ENCODE data around the gene PXN. TPM values are rescaled to one million over a fixed set of nuclear protein-coding genes. Genes with fewer than 3 reads are reported as not detected.

The PXN gene
- total RNA-seq, 4 donors from 2014 or later, result 54.1 to 93.1 (median 65.0) TPM

DNA sequence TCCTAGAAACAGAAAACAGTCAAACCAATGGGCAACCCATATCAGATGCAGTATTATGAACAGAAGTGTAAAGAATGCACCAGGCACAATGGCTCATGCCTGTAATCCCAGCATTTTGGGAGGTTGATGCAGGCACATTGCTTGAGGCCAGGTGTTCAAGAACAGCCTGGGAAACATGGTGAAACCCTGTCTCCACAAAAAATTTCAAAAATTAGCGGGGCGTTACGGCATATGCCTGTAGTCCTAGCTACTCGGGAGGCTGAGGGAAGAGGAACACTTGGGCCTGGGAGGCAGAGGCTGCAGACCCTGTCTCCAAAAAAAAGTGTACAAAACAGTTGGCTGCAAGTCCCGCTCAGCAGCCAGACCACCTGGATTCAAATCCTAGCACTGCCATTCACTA lies 4.9 kb downstream of the PXN start:
- TF ChIP-seq, protein P1, sequence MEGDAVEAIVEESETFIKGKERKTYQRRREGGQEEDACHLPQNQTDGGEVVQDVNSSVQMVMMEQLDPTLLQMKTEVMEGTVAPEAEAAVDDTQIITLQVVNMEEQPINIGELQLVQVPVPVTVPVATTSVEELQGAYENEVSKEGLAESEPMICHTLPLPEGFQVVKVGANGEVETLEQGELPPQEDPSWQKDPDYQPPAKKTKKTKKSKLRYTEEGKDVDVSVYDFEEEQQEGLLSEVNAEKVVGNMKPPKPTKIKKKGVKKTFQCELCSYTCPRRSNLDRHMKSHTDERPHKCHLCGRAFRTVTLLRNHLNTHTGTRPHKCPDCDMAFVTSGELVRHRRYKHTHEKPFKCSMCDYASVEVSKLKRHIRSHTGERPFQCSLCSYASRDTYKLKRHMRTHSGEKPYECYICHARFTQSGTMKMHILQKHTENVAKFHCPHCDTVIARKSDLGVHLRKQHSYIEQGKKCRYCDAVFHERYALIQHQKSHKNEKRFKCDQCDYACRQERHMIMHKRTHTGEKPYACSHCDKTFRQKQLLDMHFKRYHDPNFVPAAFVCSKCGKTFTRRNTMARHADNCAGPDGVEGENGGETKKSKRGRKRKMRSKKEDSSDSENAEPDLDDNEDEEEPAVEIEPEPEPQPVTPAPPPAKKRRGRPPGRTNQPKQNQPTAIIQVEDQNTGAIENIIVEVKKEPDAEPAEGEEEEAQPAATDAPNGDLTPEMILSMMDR (IDR thresholded peaks at IDR 0.05; ENCODE audit: low read depth), result no peak

DNA sequence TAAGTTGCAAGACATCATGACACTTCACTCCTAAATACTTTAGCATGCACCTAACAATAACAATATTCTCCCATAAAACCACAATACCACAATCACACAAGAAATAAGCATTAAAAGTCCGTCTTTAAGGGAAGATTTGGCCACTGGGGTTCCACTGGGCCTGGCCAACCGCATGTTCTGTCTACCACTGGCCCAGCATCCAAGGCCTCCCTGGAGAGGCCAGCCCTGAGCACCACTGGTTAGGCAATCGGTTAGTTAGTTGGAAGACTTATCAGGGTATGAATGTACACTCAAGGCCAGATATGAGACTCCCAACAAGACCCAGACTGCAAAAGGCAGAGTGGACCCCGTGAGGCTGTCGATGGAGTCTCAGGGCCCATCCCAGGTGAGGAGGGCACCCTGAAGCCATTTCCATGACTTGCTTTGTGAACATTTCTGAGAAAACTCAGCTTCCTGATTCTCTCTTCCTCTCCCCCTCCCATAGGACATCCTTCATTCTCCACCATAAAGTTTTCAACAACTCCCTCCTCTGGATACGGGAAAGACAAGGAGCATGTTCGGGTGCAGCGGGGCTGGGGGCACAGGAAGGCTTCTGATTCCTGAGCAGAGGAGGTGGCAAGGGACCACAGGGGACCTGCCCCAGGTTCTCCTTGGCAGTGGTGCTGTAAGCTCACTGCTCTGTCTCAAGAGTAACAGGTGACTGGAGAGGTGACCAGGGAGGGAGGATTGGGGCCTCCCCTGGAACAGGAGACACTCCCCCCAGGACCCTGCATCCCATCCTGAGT lies 5.9 kb downstream of the PXN start:
- TF ChIP-seq, protein P1 (IDR thresholded peaks at IDR 0.05; ENCODE audit: low read depth), result no peak

DNA sequence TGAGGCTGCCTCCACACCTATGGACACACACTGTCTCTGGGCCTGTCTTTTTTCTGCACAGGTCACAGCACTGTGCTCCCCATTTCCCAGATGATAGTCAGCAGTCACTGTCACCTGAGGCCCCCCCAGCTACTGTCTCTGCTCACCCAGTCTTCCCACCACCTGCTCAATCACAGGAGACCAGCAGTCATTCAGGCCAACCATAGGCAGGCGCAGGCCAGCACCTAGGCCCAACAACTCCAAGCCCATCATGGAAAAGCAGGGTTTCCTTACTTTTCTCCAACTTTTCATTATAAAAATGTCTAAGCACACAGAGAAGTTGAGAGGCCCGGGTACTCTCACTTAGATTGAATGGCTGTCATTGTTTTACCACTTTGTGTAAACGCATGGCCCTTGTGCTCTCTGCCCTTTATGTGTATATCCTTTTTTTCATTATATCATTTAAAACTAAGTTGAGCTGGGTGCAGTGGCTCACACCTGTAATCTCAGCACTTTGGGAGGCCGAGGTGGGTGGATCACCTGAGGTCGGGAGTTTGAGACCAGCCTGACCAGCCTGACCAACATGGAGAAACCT lies 7.1 kb downstream of the PXN start:
- TF ChIP-seq, protein P1 (IDR thresholded peaks at IDR 0.05; ENCODE audit: low read depth), result no peak

DNA sequence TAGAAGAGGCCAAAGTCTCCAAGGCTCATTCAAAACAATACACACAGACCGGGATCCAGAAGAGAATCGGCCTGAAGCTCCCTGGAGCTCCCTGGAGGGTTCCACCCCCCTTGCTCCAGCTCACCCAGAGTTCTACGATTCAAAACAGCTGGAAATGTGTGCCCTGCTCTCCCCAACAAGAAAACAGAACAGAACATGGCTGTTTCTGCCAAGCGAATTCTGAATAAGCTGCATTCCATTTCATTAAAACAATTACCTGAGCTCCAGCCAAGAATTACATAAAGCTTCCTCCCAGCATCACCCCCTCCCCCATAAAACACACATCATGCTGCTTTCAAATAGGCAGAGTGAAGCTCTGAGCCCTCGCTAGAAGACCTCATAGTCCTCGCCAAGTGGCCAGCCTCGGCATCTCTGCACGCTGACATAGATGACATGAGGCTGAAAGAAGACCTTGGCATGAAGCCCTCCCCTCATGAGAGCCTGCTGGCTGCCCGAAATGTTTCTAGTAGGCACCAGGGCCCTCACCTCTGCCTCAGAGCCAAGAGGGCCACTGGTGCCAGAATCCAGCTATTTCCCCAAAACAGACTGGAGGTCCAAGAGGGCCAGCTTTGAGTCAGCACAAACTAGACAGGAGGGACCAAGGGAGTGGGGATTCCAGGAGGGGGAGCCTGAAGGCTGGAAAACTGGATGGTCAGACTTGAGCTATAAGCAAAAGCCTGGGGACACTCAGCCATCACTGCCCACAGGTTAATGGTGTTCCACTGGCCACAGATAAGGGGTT lies 8.3 kb downstream of the PXN start:
- TF ChIP-seq, protein P1 (IDR thresholded peaks at IDR 0.05; ENCODE audit: low read depth), result no peak

DNA sequence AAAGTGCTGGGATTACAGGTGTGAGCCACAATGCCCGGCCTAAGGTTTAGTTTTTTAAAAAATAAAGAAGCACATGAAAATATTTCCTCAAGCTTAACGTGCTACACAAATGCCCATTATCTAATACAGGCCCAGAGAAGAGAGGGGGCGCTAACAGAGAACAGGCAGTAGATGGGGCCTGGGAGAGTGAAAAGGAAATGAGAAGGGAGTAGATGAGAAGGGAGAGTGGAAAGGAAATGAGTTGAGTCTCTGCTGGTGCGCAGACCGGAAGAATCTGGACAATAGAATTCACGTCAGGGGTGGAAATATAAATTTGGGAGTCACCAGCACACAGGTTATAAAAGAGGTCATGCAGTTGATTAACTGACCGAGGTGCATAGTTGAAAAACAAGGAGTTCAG lies 10.7 kb downstream of the PXN start:
- TF ChIP-seq, protein P1 (IDR thresholded peaks at IDR 0.05; ENCODE audit: low read depth), result no peak

DNA sequence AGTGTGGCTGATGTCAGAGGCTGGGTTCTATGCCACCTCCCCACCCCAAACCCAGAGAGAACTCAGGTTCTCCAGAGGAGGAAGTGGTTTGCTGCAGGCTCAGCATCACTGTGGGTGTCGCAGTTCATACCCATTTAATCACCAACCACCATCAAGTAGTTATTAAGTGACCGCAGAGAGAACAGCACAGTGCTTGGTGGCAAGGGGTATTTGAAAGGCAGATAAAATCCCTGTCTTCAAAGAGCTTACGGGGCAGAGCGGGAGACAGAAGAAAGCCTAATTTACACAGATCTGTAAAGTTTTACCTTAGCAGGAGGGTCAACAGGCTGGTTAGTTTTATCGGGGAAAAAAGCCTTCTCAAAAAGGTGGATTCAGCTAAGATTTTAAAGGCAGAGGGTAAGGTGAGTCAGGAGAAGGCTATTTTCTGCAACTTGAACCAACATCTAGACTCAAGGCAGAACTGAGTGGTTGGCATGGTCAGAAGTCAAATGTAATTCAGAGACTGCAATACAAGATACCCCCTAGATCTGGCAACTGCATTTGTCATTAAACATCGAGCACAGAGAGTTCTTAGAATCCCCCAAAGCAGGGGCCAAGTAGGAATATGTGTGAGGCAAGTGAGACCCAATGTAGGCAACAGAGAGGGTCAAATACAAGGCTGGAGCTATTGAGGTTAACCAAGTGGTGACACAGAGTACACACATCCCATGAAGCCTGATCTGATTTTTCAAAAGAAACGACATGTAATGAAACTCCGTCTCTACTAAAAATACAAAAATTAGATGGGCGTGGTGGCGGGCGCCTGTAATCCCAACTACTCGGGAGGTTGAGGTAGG lies 13.2 kb downstream of the PXN start:
- TF ChIP-seq, protein P1 (IDR thresholded peaks at IDR 0.05; ENCODE audit: low read depth), result no peak
